ENCODE measurements around the gene PPARGC1A.

GRCh38 chr4:23900636-23901035, 10.8 kb upstream of the PPARGC1A start:
- TF ChIP-seq CTCF (IDR thresholded peaks at IDR 0.05): no peak
- TF ChIP-seq POLR2A (IDR thresholded peaks at IDR 0.05): no peak
- no peak for TF ChIP-seq POLR2AphosphoS5 (IDR thresholded peaks at IDR 0.05)
